HG03039 (cell line): ENCODE measurements around the gene MTERF4.

Source experiments
- ATAC-seq: cut with Tn5 transposase; IDR thresholded peaks from one replicate; pipeline ENCODE4 v1.9.1; 2021; ENCODE audit warnings: mild to moderate bottlenecking, moderate library complexity; ENCODE audit not compliant: unreplicated experiment

The MTERF4 gene

DNA sequence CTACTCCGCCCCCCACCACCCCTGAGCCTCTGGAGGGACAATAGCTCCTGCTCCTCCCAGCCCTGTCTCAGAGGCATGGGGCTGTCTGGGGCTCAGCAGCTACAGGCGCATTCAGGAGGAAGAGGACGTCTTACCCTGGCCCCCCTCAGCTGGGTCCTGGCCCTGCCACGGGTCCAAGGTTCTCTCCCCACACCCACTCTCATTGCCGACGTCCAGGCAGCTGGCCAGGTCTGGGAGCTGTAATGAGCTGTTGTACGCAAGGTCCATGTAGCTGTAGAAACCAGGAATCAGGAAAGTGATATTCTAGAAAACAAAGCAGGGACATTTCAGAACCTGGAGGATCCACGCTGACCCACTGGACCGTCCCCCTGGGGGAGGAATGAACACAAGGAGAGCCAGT is 33.6 kb upstream of the MTERF4 start:
- no peak for ATAC-seq

DNA sequence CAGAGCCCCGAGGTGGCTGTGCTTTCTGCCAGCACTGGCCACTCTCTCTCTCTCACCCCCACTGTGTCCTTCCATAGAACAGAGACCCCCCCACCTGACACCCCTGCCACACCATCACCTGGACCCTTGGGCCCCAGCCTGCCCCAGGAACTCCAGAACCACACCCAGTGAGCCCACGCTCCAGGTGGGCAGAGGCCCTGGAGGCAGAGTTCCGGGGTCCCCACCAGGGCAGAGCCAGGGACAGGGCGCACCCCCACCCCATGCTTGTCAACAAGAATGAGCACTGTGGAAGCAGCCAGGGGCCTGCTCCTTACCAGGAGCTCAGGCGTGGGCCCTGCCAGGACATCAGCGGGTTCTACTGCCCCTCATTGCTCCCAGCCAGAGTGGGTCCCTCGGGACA is 32.6 kb upstream of the MTERF4 start:
- no peak for ATAC-seq

GRCh38 chr2:241133436-241133820 is 31.3 kb upstream of the MTERF4 start:
- ATAC-seq = no peak

GRCh38 chr2:241132538-241133435 is 30.7 kb upstream of the MTERF4 start:
- ATAC-seq = no peak

DNA sequence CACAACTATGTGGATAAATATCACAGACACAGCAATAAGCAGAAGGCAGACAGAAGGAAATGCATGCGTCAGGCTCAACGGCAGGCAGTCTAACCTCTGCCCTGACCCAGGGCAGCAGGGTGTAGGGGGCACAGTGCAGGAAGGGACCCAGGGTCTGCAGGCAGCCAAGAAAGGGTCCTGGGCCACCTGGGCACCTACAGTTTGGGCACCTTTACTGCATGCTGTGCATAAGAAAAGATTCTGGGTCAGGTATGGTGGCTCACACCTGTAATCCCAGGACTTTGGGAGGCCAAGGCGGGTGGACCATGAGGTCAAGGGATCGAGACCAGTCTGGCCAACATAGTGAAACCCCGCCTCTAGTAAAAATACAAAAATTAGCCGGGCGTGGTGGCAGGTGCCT is 29.4 kb upstream of the MTERF4 start:
- ATAC-seq = no peak

- ATAC-seq = no peak
These were observed 28.2 kb upstream of the MTERF4 start for GRCh38 chr2:241130316-241130715.

DNA sequence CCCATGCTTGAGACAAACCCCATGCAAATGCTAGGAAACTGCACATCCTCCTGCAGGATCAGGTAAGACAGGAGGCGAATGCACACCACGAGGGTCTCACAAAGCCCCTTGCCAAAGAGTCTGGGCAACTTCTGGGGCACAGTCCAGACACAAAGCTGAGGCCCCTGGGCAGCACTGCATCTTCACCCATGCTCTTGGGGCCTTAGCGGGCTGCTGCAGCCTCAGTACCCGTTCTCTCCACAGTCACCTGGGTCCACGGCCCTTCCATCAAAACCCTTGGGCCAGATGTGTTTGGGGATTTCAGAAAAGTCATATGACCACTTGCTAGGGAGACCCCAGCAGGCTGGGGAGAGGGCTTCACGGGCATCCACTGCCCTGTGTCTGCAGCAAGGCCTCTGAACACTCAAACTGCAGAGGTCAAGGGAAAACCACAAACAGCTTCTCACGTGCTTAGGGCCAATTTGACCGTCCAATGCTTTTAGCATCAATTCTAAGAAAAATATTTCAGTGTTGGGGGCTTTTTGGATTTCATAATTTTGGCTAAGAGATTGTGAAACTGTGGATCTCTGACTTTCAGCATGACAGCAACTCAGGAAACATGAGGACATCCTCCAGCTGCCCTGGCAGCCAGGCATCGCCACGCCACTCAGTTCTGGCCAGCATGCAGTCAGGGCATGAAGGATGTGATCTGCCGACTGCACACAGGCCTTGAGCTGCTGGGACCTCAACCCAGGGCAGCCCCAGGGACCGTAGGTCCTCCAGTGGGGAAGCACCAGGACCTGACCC is 27.2 kb upstream of the MTERF4 start:
- ATAC-seq = no peak

DNA sequence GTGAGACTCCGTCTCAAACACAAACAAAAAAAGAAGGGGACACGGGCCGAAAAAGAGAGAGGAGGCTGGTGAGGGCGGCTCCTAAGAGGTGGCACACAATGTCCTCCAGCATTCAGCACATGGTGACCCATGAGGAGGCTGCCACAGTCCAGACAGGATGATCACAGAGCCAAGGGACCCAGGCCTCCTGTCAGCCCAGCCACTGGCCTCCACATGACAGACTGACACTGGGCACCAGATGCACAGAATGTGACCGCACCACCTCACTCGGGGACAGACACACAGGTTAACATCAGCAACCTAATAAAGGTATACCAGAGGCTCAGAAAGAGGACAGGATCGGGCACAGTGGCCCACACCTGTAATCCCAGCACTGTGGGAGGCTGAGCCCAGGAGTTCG is 26.2 kb upstream of the MTERF4 start:
- no peak for ATAC-seq

DNA sequence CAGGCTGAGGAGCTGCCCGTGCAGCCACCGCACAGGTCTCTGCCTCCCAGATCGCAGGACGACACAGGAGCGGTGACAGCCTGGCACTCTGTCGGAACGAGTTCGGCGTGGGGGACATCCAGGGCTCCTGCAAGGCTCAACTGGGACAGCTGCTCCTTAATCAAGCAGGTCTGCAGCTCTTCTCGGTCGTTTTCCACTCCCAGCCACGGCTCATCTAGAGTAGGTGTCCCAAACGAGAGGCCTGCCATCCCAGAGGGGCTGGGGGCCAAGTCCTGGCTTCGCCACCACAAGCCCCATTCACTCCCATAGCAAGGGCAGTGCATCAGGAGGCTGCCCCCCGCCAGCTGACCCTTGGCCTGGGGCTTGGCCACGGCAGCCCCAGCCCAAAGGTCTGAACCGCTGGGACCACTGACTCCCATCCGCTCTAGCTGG is 24.7 kb upstream of the MTERF4 start:
- no peak for ATAC-seq

DNA sequence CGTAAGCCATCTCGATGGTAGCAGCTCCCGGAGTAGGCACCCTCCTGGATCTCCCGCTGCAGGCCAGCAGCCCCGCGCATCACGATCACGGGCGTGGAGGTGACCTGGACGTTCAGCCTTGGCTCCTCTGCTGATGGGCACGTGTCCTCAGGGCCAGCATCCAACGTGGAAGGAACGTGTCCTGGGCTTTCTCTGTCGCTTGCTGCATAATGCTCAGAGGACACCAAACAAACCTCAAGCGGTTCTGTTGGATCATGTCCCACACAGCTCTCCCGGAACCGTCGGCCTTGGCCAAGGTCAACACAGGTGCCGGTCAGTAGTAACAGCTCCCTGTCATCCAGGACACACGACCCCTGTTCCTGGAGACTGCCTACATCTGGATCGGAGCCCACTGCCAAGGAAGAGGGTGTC is 24.1 kb upstream of the MTERF4 start:
- ATAC-seq = no peak

DNA sequence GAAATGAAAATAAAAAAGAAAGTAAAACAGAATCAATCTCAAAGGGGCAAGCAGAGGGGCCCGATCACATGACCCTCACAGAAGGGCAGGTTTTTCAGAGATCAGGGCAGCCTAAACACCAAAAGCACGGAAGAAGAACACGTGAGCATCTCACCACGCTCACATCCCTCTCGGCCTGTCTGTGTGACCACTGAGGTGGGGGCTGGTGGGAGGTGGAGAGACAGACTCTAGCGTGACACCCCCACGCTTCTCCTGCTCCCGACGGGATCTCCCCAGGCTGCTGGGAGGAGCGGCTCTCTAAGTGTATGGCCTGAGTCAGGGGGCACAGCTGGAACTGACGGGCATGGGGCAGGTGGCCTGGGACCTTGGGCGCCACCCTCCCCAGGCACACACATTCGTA is 23.5 kb upstream of the MTERF4 start:
- no peak for ATAC-seq

DNA sequence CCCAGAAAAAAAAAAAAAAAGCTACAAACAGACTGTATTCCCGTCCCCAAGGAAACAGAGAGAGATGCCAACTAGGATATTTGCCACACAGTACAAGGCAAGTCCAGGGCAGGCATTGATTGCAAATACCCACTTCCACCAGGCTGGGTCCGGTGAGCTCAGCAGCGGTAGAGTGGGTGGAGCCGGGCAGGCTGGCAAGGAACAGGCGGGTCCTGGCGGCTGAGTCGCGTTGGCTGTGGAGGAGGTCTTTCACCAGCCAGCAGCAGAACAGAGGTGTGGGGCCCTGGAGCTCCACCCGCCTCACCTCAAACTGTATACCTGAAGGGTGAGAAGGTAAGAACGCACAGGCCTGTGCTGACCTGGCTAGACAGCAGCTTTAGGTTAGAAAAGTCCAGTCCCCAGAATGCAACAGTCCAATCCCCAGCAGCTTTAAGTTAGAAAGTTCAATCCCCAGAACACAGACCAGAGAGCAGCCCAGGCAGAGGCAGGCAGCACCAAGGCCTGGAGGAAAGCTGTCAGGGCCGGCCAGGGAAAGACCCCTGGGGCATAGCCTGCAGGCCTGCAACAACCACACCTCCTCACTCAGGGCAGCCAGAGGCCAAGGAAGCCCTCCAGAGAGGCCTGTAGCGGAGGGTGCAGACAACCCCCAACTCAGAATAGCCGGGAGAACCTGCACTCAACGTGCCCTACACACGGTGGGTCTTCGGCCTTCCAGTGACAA is 21.9 kb upstream of the MTERF4 start:
- ATAC-seq = no peak

DNA sequence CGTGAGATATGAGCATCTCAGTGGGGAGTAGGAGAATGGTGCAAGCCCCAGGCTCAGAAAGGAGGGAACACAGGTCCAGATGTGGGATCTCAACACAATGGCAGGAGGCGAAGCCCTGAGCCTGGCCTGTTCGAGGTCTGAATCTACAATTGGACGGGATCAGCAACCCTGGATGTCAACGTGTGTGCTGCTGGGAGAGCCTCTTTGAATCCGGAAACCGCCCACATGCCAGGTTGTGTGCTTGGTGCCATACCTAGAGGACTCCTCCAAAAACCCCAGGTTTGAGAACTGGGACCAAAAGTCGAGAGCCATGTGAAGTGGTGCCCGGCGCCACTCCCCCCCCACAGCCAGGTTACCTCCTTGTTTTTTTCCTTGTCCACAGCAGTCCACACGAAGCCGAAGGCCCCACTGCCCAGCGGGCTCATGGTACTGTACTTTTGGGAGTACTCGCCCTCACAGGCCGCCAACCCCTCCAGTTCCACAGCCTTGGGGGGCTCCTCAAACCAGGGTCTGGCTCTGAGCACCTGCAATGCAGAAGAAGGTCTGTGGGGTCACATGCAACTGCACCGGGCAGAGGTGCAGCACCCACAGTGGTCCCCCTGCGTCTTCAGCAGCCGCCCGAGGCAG is 20.4 kb upstream of the MTERF4 start:
- no peak for ATAC-seq

DNA sequence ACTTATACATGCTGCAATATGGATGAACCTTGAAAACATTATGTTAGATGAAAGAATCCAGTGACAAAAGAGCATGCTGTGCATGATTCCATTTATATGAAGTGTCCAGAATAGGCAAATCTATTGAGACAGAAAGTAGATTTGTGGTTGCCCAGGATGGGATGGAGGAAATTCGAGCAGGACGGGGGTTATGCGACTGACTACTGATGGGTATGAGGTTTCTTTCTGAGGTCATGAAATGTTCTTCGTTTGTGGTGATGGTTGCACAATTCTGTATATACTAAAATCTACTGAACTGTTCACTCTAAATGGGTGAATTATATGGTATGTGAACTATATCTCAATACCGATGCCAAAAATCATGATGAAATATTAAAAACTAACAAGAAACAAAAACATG is 18.9 kb upstream of the MTERF4 start:
- ATAC-seq = no peak

DNA sequence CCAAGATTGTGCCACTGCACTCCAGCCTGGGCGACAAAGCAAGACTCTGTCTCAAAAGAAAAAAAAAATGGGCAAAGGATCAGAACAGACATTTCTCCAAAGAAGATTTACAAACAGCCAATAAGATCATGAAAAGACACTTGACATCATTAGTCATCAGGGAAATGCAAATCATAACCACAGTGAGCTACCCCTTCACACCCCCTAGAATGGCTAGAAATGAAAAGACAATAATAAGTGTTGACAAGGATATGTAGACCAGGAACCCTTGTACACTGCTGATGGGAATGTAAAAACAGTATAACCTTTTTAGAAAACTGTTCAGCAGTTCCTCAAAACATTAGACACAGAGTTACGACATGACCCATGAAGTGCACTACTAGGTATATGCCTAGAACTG is 18.4 kb upstream of the MTERF4 start:
- no peak for ATAC-seq

DNA sequence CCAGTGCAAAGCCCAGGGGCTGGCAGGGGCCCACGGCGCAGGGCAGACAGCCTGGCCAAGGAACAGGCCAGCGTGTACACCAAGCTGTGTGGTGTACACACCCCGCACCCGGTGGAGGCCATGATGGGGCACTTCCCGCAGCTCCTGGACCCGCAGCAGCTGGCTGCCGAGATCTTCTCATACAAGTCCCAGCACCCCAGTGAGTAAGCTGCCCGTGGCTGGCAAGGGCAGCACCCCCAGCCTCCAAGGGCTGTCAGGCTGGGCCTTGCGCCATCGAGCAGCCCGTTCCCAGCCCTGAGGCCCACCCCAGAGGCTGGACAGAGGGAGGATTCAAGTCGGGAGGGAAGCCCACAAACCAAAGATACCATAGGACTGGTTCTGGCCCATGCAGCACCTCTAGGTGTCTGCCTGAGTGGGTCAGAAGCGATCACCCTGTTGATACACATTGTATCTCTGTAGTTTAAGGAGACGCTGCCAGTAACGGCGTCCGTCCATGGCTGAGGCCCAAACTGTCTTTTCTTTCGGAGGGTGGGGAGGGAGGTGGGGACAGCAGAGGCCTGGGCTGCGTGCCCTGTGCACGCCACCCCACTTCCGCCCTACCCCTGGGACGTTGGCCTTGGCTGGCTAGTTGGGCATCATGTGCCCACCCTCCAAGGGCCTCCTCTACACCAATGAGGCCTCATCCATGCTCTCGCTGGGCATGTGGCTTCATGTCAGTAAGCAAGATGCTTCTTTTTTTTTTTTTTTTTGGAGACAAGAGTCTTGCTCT is 16.8 kb upstream of the MTERF4 start:
- ATAC-seq = no peak

GRCh38 chr2:241116606-241117560 is 14.8 kb upstream of the MTERF4 start:
- no peak for ATAC-seq

DNA sequence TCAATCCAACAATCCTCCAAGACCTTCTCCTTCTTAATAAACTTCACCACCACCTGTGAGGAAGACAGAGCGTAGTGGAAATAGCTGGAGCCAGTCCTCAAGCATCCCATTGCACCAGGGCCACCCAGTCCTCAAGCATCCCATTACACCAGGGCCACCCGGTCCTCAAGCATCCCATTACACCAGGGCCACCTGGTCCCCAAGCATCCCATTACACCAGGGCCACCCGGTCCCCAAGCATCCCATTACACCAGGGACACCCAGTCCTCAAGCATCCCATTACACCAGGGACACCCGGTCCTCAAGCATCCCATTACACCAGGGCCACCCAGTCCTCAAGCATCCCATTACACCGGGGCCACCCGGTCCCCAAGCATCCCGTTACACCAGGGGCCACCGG is 13.3 kb upstream of the MTERF4 start:
- ATAC-seq = no peak

DNA sequence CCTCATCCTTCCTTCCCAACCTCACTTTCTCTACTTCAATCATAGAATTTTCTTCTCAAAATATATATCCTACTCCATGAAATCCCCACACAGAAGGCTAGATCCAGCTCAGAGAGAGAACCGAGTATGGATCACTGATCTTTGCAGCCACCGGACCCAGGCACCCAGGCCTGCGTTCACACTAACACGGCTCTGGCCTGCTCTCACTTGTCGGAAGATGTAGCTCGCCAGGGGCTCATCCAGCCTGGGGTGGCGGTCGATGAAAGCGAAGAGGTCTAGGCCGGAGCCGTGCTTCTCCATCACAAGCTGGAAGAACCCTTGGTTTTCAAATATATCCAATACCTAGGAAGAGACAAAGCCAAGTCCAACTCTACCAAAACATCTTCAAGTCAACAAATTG is 12.7 kb upstream of the MTERF4 start:
- no peak for ATAC-seq
